ENCODE measurements around the gene CFTR. TPM values are rescaled to one million over a fixed set of nuclear protein-coding genes. Genes with fewer than 3 reads are reported as not detected.

Gene CFTR
- total and polyA plus RNA-seq, 2 of the 4 experiments (the other 2 are of a cell fraction) = 0.18 to 0.21 TPM

GRCh38 chr7:117686311-117686935, 206.6 kb downstream of the CFTR start:
- no peak for ATAC-seq (ENCODE audit: low read depth)
- H2AK5ac ChIP-seq (ENCODE audit: low read depth, low read length) = no peak overlapping the region
- H4K8ac ChIP-seq (ENCODE audit: low read depth in 2 of 2, low read length in 2 of 2) = no peak overlapping the region
- no peak overlapping the region for H3K56ac ChIP-seq (ENCODE audit: extremely low read depth, insufficient read depth, low read length)
- H3K9me3 ChIP-seq (ENCODE audit: control insufficient read depth, insufficient read depth, low read length) = no peaks in the 10 kb centered on the region
- H3K79me1 ChIP-seq (ENCODE audit: low read depth in 1 of 2, low read length in 2 of 2) = no peaks in the 10 kb centered on the region
- no peak overlapping the region for H3K27ac ChIP-seq (ENCODE audit: insufficient read depth, low read length)
- H3K18ac ChIP-seq (ENCODE audit: low read depth, low read length) = no peak overlapping the region
- H2BK15ac ChIP-seq (ENCODE audit: low read depth, low read length) = no peak overlapping the region
- BruUV-seq (replicated peaks) = no TSS peak
- no peaks in the 10 kb centered on the region for H3K36me3 ChIP-seq (ENCODE audit: control insufficient read depth, insufficient read depth, low read length)
- DNase-seq = no peak
- H4K91ac ChIP-seq (ENCODE audit: insufficient read depth, low read depth, low read length) = no peak overlapping the region
- CTCF ChIA-PET = interaction anchor here (0.7 kb wide), 1 partner anchor 1326 kb away, joined by 3 read pairs; no protein-coding TSS in a partner anchor
- TF ChIP-seq RFX5 (IDR thresholded peaks at IDR 0.05; ENCODE audit: low read depth, low read length) (no peak), NFE2L2 (IDR thresholded peaks at IDR 0.05; ENCODE audit: low read depth, low read length) (peak; percentile 37; the same call in 1 of the 2 replicates)
- no peaks in the 10 kb centered on the region for H4K20me1 ChIP-seq (ENCODE audit: insufficient read depth, low read length)
- H4K5ac ChIP-seq (ENCODE audit: low read depth, low read length) = no peak overlapping the region
- no peaks in the 10 kb centered on the region for H3K9me1 ChIP-seq (ENCODE audit: insufficient read depth, low read length)
- H3K4me2 ChIP-seq (ENCODE audit: low read depth, low read length) = no peak overlapping the region
- no peak overlapping the region for H3K23ac ChIP-seq (ENCODE audit: low read depth, low read length)
- H3K4ac ChIP-seq (ENCODE audit: low read depth, low read length) = no peak overlapping the region
- no peak overlapping the region for H2AK9ac ChIP-seq (replicated peaks; ENCODE audit: low read depth, low read length, poor library complexity)
- H2BK120ac ChIP-seq (ENCODE audit: low read depth, low read length) = no peak overlapping the region
- H2BK5ac ChIP-seq (ENCODE audit: low read depth, low read length, poor library complexity, severe bottlenecking) = no peak overlapping the region
- H3K27me3 ChIP-seq (ENCODE audit: control insufficient read depth, insufficient read depth, low read length) = peaks cover 2% of the 10 kb centered on the region; the same call in 1 of the 2 replicates
- H3K9ac ChIP-seq (ENCODE audit: low read depth, low read length) = no peak overlapping the region
- no peaks in the 10 kb centered on the region for H3K4me1 ChIP-seq (ENCODE audit: control insufficient read depth, insufficient read depth, low read length)
- no peak overlapping the region for H3K4me3 ChIP-seq (ENCODE audit: insufficient read depth, low read depth, low read length)
- POLR2A ChIA-PET (ENCODE audit: unreplicated experiment) = no interaction called here
- H2BK20ac ChIP-seq (ENCODE audit: low read depth, low read length) = no peak overlapping the region
- no peak overlapping the region for H3K14ac ChIP-seq (replicated peaks; ENCODE audit: low read depth, low read length)
- no peak overlapping the region for H2AFZ ChIP-seq (replicated peaks; ENCODE audit: low read length, poor library complexity)
- intact Hi-C loops (cut with micrococcal nuclease) (no loop called here), dilution Hi-C loops (cut with HindIII; ENCODE audit: low sequenced_read_pairs, unreplicated experiment) (no loop called here), in situ Hi-C loops (cut with MboI; ENCODE audit: low sequenced_read_pairs) (no loop called here)
